Measurements from ENCODE around the gene OR4N5.
"Not testable (repeated sequence)": the region's sequence is repeated elsewhere in the genome, so short reads cannot be mapped to it uniquely, and the experiment has no call there.

Gene OR4N5, protein sequence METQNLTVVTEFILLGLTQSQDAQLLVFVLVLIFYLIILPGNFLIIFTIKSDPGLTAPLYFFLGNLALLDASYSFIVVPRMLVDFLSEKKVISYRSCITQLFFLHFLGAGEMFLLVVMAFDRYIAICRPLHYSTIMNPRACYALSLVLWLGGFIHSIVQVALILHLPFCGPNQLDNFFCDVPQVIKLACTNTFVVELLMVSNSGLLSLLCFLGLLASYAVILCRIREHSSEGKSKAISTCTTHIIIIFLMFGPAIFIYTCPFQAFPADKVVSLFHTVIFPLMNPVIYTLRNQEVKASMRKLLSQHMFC

GRCh38 chr14:20138520-20138919 lies at the start of gene OR4N5:
Gene OR4N5 (plus strand): TSS chr14:20138820. CDS start chr14:20143736, 4,916 bp downstream.
- no peak for DNase-seq (ENCODE audit: low read depth)

GRCh38 chr14:20092050-20092449 lies 46.6 kb upstream of the OR4N5 start:
- no peak for DNase-seq (ENCODE audit: low read depth)

DNA sequence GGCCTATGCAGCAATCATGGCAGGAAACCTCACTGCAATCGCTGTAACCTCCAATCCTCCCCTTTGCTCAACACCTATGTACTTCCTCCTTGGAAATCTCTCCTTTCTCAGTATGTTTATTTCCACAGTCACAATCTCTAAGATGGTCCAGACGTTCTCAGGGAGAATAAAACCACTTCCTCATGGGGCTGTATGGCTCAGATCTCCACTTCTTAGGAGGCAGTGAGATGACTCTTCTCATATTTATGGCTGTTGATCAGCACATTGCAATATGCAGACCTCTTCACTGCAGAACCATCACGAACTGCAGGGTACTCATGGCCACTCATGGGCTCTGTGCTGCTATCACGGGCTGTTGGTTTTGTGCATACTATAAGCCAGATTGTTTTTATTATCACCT lies 45.2 kb upstream of the OR4N5 start:
- DNase-seq (ENCODE audit: low read depth): no peak

- not testable (repeated sequence) for DNase-seq (ENCODE audit: low read depth)
These were observed 39.5 kb upstream of the OR4N5 start for GRCh38 chr14:20098926-20099770.

GRCh38 chr14:20110438-20110837 lies 28.2 kb upstream of the OR4N5 start, which contains the start of gene OR4K17:
Gene OR4K17 (plus strand): TSS chr14:20110739. CDS start chr14:20117500, 6,761 bp downstream.
- DNase-seq (ENCODE audit: low read depth): no peak

- no peak for DNase-seq (ENCODE audit: low read depth)
These were observed 26.3 kb upstream of the OR4N5 start for GRCh38 chr14:20112321-20112720.

DNA sequence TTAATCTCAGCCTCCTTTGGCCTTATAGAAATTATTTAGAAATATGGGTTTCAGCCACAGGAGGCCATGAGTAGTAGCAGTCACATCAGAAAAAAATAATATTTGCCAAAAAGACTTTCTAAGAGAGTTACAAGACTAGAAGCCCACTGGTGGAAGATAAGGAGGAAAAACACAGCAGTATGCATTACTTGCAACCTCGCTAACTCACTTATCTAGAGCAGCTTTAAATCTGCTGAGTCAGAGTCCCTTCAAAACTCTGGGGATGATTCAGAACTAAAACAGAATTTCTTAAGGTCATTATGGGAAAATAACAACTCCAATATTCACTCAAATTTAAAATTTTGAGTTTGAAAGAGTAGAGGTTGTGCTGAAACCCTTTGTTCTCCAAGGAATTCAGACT lies 21.9 kb upstream of the OR4N5 start:
- no peak for DNase-seq (ENCODE audit: low read depth)

DNA sequence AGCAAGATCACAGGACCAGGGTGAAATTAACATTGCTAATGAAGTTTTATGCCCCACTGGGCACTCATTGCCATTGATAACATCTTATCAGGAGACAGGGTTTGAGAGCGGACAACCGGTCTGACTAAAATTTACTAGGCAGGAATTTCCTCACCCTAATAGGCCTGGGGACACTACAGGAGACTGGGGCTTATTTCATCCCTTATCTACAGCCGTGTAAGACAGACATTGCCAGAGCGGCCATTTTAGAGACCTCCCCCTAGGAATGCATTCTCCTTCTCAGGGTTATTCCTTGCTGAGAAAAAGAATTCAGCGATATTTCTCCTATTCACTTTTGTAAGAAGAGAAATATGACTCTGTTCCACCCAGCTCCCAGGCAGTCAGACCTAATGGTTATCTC lies 19.8 kb upstream of the OR4N5 start:
- DNase-seq (ENCODE audit: low read depth): no peak

GRCh38 chr14:20143911-20144310 lies 5.3 kb downstream of the OR4N5 start:
- no peak for DNase-seq (ENCODE audit: low read depth)

DNA sequence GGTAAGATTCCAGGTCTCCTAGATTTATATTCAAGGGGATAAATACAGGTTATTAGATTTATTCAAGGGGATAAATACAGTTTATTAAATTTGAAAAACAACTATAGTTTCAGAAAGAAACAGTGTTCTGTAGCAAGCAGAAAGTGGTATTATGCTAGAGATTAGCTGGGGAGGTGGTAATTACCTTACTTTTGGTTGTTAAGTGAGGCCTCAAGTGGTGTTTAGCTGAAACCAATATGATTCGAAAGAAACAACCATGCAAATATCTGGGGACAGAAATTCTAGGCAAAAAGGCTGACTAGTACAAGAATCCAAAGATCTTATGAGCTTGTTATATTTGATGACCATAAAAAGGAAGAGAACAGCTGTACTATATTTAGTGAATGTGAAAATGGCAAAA lies 6.2 kb downstream of the OR4N5 start:
- DNase-seq (ENCODE audit: low read depth): no peak

- DNase-seq (ENCODE audit: low read depth): no peak
These were observed 25.8 kb downstream of the OR4N5 start for GRCh38 chr14:20164462-20164861.

DNA sequence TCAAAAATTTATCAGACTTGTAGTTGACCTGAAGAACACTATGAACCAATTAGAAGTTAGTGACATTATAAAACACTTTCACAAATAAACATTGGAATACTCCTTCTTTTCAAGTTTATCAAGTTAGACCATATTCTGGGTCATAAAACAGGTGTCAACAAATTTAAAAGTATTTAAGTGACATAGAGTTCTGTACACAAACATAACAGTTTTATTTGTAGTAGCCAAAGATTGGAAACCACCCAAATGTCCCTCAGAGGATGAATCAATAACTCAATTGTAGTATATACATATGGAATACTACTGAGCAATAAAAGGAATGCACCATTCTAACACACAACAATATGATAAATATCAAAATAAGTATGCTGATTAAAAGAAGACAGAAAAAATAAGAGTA lies 28.5 kb downstream of the OR4N5 start:
- DNase-seq (ENCODE audit: low read depth): no peak

DNA sequence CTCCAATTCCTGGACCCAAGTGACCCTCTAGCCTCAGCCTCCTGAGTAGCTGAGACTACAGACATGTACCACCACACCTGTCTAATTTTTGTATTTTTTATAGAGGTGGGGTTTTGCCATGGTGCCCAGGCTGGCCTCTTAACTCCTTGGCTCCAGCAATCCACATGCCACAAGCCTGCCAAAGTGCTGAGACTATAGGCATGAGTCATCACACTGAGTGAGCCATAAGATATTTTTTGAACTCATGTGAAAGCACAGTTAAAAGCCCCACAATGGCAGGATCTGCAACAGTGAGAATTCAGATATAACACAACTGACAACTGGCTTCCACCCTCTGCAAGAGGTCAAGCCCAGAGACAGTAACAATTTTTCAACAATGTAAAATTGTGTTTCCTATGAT lies 31.2 kb downstream of the OR4N5 start:
- DNase-seq (ENCODE audit: low read depth): not testable (repeated sequence)

- DNase-seq (ENCODE audit: low read depth): not testable (repeated sequence)
These were observed 35.6 kb downstream of the OR4N5 start for GRCh38 chr14:20174205-20174604.

GRCh38 chr14:20176330-20176729 lies 37.7 kb downstream of the OR4N5 start:
- no peak for DNase-seq (ENCODE audit: low read depth)

DNA sequence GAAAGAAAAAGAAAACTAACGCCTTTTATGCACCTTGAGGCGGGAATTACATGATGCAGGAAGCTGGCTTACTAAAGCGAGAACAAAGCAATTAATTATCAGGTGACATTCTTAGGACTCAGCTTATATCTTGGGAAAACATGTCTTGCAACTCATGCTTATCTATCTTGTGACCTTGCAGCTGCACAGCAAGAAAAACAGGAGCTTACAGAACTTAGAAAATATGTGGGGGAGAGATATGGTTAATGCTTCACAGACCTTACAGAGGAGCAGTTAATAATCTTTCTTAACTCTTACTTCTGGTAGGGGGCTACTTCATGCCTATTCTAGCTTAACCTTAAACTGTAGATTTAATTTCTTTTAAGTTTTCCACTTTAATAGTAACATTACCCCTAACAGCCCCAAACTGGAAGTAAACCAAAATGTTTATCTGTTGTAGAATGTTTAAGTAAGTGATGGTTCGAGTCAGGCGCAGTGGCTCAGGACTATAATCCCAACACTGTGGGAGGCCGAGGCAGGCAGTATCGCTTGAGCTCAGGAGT lies 38.9 kb downstream of the OR4N5 start:
- no peak for DNase-seq (ENCODE audit: low read depth)

GRCh38 chr14:20179218-20179617 lies 40.6 kb downstream of the OR4N5 start:
- DNase-seq (ENCODE audit: low read depth): no peak

GRCh38 chr14:20179880-20180279 lies 41.3 kb downstream of the OR4N5 start:
- no peak for DNase-seq (ENCODE audit: low read depth)

DNA sequence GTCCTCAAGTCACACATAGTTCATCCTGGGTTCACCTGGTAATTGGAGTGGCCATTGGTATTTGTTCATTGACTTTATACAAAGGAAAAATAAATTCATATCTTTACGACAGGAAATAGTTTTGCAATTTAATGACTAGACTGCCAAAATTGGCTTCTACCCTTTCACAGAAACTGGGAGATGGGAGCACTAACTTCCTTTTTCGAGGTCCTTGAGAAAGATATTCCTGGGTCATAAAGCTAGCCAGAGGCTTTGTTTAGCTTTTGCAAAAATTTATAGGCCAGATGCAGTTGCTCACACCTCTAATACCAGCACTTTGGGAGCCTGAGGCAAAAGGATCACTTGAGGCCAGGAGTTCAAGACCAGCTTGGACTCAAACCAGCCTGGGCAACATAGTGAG lies 41.9 kb downstream of the OR4N5 start:
- DNase-seq (ENCODE audit: low read depth): no peak

DNA sequence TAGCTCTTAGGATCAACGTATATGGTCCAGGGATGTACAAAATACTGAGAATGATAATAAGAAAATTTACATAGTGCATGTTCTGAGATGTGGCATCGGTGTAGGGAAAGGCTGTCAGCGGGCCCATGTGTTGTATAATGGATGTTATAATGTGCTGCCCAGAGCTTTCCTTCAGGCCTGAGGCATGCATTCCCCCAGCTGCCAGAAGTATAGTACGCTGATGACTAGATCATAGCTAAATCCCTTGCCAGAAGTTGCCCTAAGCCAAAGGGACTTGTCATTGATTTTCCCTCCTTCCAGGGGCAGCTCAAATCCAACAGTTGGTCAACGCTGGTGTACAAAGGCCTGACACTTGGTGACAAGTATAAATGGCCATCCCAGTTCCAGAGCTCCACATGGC lies 45.6 kb downstream of the OR4N5 start:
- DNase-seq (ENCODE audit: low read depth): no peak

DNA sequence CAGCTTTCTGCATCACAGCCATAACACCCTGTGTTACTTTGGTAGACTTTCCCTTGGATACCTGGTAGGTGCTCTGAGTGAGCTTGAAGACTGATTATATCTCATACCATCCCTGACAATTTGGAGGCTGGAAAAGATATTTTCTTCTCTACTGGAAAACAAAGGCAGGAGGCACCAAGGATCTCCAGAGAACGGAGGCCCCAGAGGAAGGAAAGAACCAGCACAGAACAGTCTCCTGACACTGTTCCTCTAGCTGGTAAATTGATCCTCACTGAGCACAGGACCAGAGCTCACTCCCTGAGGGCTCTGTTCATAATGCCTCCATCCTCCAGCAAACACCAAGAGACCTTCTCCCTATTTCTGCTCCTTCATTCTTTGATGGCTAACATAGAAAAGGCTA lies 52.0 kb downstream of the OR4N5 start, which contains the start of gene OR11G2:
OR11G2 (plus strand) TSS at position 301 of the 400 bp plus-strand sequence. CDS start 6,542 bp downstream, outside the sequence.
- no peak for DNase-seq (ENCODE audit: low read depth)

DNA sequence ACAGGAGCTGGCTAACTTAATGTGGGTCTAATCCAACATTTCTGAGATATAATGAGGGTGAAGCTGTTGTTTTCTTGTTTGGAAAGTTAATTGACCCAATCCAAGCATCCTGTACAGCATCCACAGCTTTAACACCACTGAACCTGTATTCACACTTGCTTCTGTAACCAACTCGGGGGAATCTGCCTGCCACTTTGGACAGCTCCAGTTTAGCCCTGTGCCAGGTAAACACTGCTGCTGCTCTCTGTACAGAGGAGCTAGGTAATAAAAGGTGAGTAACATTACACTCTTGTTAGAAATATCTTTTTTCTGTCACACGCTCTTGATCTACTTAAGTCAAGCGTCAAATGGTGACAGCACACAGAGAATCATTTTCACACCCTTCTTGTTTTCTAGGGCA lies 52.8 kb downstream of the OR4N5 start:
- DNase-seq (ENCODE audit: low read depth): no peak

DNA sequence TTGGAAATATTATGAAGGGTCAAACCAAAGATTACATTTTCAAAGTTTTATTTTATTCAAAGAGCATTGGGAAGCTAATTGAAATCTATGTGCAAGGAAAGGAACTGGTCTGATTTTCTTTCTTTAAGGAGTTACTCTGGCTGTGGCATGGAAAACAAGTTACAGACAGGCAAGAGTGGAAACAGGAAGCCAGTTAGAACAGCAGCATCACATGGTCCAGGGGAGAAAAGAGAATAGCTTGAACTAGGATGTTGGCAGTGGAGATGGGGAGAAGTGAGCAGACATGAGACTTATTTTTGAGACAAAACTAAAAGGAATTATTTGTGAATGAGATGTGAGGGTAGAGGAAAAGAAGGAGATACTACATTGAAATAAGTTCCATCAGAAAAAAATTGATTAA lies 55.5 kb downstream of the OR4N5 start:
- no peak for DNase-seq (ENCODE audit: low read depth)

Data from amniotic epithelial cell (primary cell).